Measurements from ENCODE around the gene FAM240A. TPM values are rescaled to one million over a fixed set of nuclear protein-coding genes. Genes with fewer than 3 reads are reported as not detected.

The FAM240A gene
- total and polyA plus RNA-seq, 2 donors (not counting 3 experiments of a cell fraction or from before 2014, with no cell fraction given): not detected

- no peaks in the 10 kb centered on the region for H3K4me1 ChIP-seq (ENCODE audit: control insufficient read depth, extremely low read depth, insufficient read depth, low read length)
- H3K4me2 ChIP-seq (ENCODE audit: insufficient read depth, low read length): no peak overlapping the region
- H3K79me2 ChIP-seq (ENCODE audit: control insufficient read depth, insufficient read depth, low read length): no peaks in the 10 kb centered on the region
- H3K9ac ChIP-seq (replicated peaks; ENCODE audit: extremely low read depth, insufficient read depth, low read length): no peak overlapping the region
- H3K27me3 ChIP-seq (ENCODE audit: control insufficient read depth in 2 of 2, insufficient read depth in 2 of 2, low read length in 2 of 2): no peaks in the 10 kb centered on the region
- H3K27ac ChIP-seq (ENCODE audit: insufficient read depth, low read depth, low read length): no peak overlapping the region
- no peak overlapping the region for H3K4me3 ChIP-seq (replicated peaks in 1 of 3; ENCODE audit: insufficient read depth in 1 of 3, low read depth in 1 of 3, low read length in 3 of 3)
- no peaks in the 10 kb centered on the region for H4K20me1 ChIP-seq (replicated peaks; ENCODE audit: control insufficient read depth, extremely low read depth, insufficient read depth, low read length)
- dilution Hi-C loops (cut with MboI; ENCODE audit: extremely low pct_ligation_motif_present, low sequenced_read_pairs) (no loop called here), intact Hi-C loops (cut with micrococcal nuclease) (no loop called here)
- H3K9me3 ChIP-seq (replicated peaks; ENCODE audit: control insufficient read depth, insufficient read depth, low read length): no peaks in the 10 kb centered on the region
- TF ChIP-seq EZH2 (IDR thresholded peaks at IDR 0.05; ENCODE audit: borderline replicate concordance, low read depth, low read length, severe bottlenecking) (no peak), POLR2A (IDR thresholded peaks at IDR 0.05; ENCODE audit: low read depth, low read length) (no peak), MYC (IDR thresholded peaks at IDR 0.05; ENCODE audit: low read depth, low read length) (no peak), MAX (IDR thresholded peaks at IDR 0.05; ENCODE audit: insufficient read depth, insufficient read length) (no peak), JUN (IDR thresholded peaks at IDR 0.05; ENCODE audit: borderline replicate concordance, insufficient read depth, insufficient read length, low read depth) (no peak), POLR2AphosphoS5 (IDR thresholded peaks at IDR 0.05; ENCODE audit: insufficient read depth, low read depth, low read length) (no peak), FOS (IDR thresholded peaks at IDR 0.05; ENCODE audit: borderline replicate concordance, insufficient read depth, low read length) (no peak), CTCF (IDR thresholded peaks at IDR 0.05; ENCODE audit: extremely low read depth in 1 of 2, insufficient read depth in 1 of 2, low read depth in 1 of 2, low read length in 2 of 2) (no peak), GATA2 (IDR thresholded peaks at IDR 0.05; ENCODE audit: insufficient read depth, insufficient read length, low read depth, low read length) (no peak)
- CTCF ChIA-PET: interaction anchor here (1.6 kb wide), 1 partner anchor 8 kb away, joined by 7 read pairs; no protein-coding TSS in a partner anchor
- POLR2A ChIA-PET: no interaction called here
- no peak overlapping the region for H2AFZ ChIP-seq (ENCODE audit: low read depth, low read length)
- no peaks in the 10 kb centered on the region for H3K9me1 ChIP-seq (replicated peaks; ENCODE audit: control insufficient read depth, extremely low read depth, insufficient read depth, low read length)
- no peak for FAIRE-seq
- no TSS peak for BruUV-seq (replicated peaks)
- no peak for DNase-seq (ENCODE audit: low read depth, low spot score)
- no peaks in the 10 kb centered on the region for H3K36me3 ChIP-seq (ENCODE audit: control insufficient read depth in 2 of 2, extremely low read depth in 1 of 2, insufficient read depth in 2 of 2, low read length in 2 of 2)
Measured at GRCh38 chr3:46671541-46672348, 59.4 kb downstream of the FAM240A start.

Measured in endothelial cell of umbilical vein (primary cell).